GM18511 (cell line): Measurements from ENCODE around the gene GMFB.

Source experiments
- ATAC-seq: cut with Tn5 transposase; IDR thresholded peaks from one replicate; pipeline ENCODE4 v1.9.1; 2021; ENCODE audit warnings: mild to moderate bottlenecking, moderate library complexity; ENCODE audit not compliant: unreplicated experiment

Gene GMFB

GRCh38 chr14:54493293-54493692 is 4.5 kb upstream of the GMFB start:
- ATAC-seq: no peak

- ATAC-seq: no peak
These were observed 1.8 kb upstream of the GMFB start for GRCh38 chr14:54490445-54491175.

GRCh38 chr14:54489731-54490444 is 1.1 kb upstream of the GMFB start:
- ATAC-seq: no peak

- ATAC-seq: peak; percentile 37
These were observed 521 bp upstream of the GMFB start for GRCh38 chr14:54489318-54489683.

GRCh38 chr14:54488318-54488645 is 498 bp downstream of the GMFB start:
- peak; percentile 36 for ATAC-seq

- ATAC-seq: no peak
These were observed 1.0 kb downstream of the GMFB start for GRCh38 chr14:54487771-54488170.

GRCh38 chr14:54486685-54487084 is 2.1 kb downstream of the GMFB start:
- ATAC-seq: no peak

- no peak for ATAC-seq
These were observed 4.9 kb downstream of the GMFB start for GRCh38 chr14:54483846-54484245.

GRCh38 chr14:54483073-54483745 is 5.6 kb downstream of the GMFB start:
- peak; percentile 49 for ATAC-seq

- no peak for ATAC-seq
These were observed 7.1 kb downstream of the GMFB start for GRCh38 chr14:54481695-54482094.

GRCh38 chr14:54480830-54481562 is 7.8 kb downstream of the GMFB start:
- no peak for ATAC-seq

GRCh38 chr14:54478636-54479215 is 10.1 kb downstream of the GMFB start:
- no peak for ATAC-seq

- no peak for ATAC-seq
These were observed 12.9 kb downstream of the GMFB start for GRCh38 chr14:54475911-54476310.

- ATAC-seq: no peak
These were observed 13.4 kb downstream of the GMFB start for GRCh38 chr14:54475187-54475899.

GRCh38 chr14:54474232-54474793 is 14.5 kb downstream of the GMFB start:
- ATAC-seq: no peak

- ATAC-seq: no peak
These were observed 16.5 kb downstream of the GMFB start for GRCh38 chr14:54472315-54472714.

GRCh38 chr14:54471641-54472040 is 17.1 kb downstream of the GMFB start:
- no peak for ATAC-seq

- no peak for ATAC-seq
These were observed 18.1 kb downstream of the GMFB start for GRCh38 chr14:54470701-54471100.

- no peak for ATAC-seq
These were observed 21.5 kb downstream of the GMFB start for GRCh38 chr14:54467280-54467679.

- no peak for ATAC-seq
These were observed 23.1 kb downstream of the GMFB start for GRCh38 chr14:54465654-54466053.
